ENCODE data around the gene ABCA1.

The ABCA1 gene

DNA sequence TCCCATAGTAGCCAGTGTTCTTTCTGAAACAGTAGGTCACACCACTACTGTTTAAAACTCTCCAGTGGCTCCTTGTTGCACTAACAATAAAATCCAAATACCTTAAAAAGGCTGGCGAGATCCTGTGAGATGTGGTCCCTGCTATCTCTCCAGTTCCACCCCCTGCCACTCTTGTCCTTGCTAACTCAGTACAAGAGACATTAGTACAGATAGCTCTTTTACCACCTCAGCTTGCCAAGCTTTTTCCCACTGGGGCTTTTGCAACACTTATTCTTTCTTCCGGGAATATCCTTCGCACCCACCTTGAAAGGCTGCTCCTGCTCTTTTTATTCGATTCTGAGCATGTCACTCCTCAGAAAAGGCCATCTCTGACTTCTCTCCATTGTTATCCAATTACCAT lies 149.2 kb downstream of the ABCA1 start:
- H3K27ac ChIP-seq (ENCODE audit: low read depth, low read length, poor library complexity, severe bottlenecking), result no peak overlapping the region
- no peaks in the 10 kb centered on the region for H3K9me2 ChIP-seq (ENCODE audit: low read depth, low read length)
- no peaks in the 10 kb centered on the region for H3K27me3 ChIP-seq (ENCODE audit: insufficient read depth, low read length)
- no peaks in the 10 kb centered on the region for H3K9me3 ChIP-seq (ENCODE audit: low read length)
- no peak overlapping the region for H2AFZ ChIP-seq (ENCODE audit: low read length)
- no peak for TF ChIP-seq CTCF (IDR thresholded peaks at IDR 0.05; ENCODE audit: low read length)
- no peak for TF ChIP-seq EZH2 (IDR thresholded peaks at IDR 0.05; ENCODE audit: borderline replicate concordance, low read length)
- H3K79me2 ChIP-seq (ENCODE audit: insufficient read depth, low read length), result no peaks in the 10 kb centered on the region
- H4K20me1 ChIP-seq (ENCODE audit: insufficient read depth, low read length), result no peaks in the 10 kb centered on the region
- H3K36me3 ChIP-seq (ENCODE audit: insufficient read depth, low read length), result peaks cover 6% of the 10 kb centered on the region; the same call in 1 of the 2 replicates
- H3K9ac ChIP-seq (ENCODE audit: low read length), result no peak overlapping the region
- H3K4me1 ChIP-seq (ENCODE audit: insufficient read depth, low read length, severe bottlenecking), result peaks cover 34% of the 10 kb centered on the region
- H3K4me3 ChIP-seq (ENCODE audit: low read depth, low read length, poor library complexity, severe bottlenecking), result no peak overlapping the region
- H3K4me2 ChIP-seq (ENCODE audit: low read length), result no peak overlapping the region
- no peaks in the 10 kb centered on the region for H3F3A ChIP-seq (ENCODE audit: insufficient read depth, low read length)

GRCh38 chr9:104776797-104777196 lies 151.2 kb downstream of the ABCA1 start:
- Histone ChIP-seq H3K4me2 (ENCODE audit: low read length) (no peak overlapping the region), H3K27ac (ENCODE audit: low read depth, low read length, poor library complexity, severe bottlenecking) (no peak overlapping the region), H3F3A (ENCODE audit: insufficient read depth, low read length) (no peaks in the 10 kb centered on the region), H3K9ac (ENCODE audit: low read length) (no peak overlapping the region), H2AFZ (ENCODE audit: low read length) (no peak overlapping the region), H3K36me3 (ENCODE audit: insufficient read depth, low read length) (peaks cover 2% of the 10 kb centered on the region; the same call in 1 of the 2 replicates), H3K4me3 (ENCODE audit: low read depth, low read length, poor library complexity, severe bottlenecking) (no peak overlapping the region), H3K4me1 (ENCODE audit: insufficient read depth, low read length, severe bottlenecking) (peaks cover 47% of the 10 kb centered on the region), H3K79me2 (ENCODE audit: insufficient read depth, low read length) (no peaks in the 10 kb centered on the region), H3K9me3 (ENCODE audit: low read length) (no peaks in the 10 kb centered on the region), H4K20me1 (ENCODE audit: insufficient read depth, low read length) (no peaks in the 10 kb centered on the region), H3K27me3 (ENCODE audit: insufficient read depth, low read length) (no peaks in the 10 kb centered on the region), H3K9me2 (ENCODE audit: low read depth, low read length) (no peaks in the 10 kb centered on the region)
- TF ChIP-seq CTCF (IDR thresholded peaks at IDR 0.05; ENCODE audit: low read length), result no peak
- no peak for TF ChIP-seq EZH2 (IDR thresholded peaks at IDR 0.05; ENCODE audit: borderline replicate concordance, low read length)

- Histone ChIP-seq H3K9me3 (ENCODE audit: low read length) (no peaks in the 10 kb centered on the region), H3K9me2 (ENCODE audit: low read depth, low read length) (no peaks in the 10 kb centered on the region), H3K27me3 (ENCODE audit: insufficient read depth, low read length) (no peaks in the 10 kb centered on the region), H2AFZ (ENCODE audit: low read length) (no peak overlapping the region), H3K27ac (ENCODE audit: low read depth, low read length, poor library complexity, severe bottlenecking) (peak overlapping the region; percentile 79), H3F3A (ENCODE audit: insufficient read depth, low read length) (no peaks in the 10 kb centered on the region; the same call in 1 of the 2 replicates), H4K20me1 (ENCODE audit: insufficient read depth, low read length) (no peaks in the 10 kb centered on the region), H3K79me2 (ENCODE audit: insufficient read depth, low read length) (no peaks in the 10 kb centered on the region), H3K4me3 (ENCODE audit: low read depth, low read length, poor library complexity, severe bottlenecking) (no peak overlapping the region), H3K4me2 (ENCODE audit: low read length) (no peak overlapping the region), H3K4me1 (ENCODE audit: insufficient read depth, low read length, severe bottlenecking) (peaks cover 47% of the 10 kb centered on the region), H3K36me3 (ENCODE audit: insufficient read depth, low read length) (peaks cover 11% of the 10 kb centered on the region), H3K9ac (ENCODE audit: low read length) (no peak overlapping the region)
- no peak for TF ChIP-seq EZH2 (IDR thresholded peaks at IDR 0.05; ENCODE audit: borderline replicate concordance, low read length)
- TF ChIP-seq CTCF (IDR thresholded peaks at IDR 0.05; ENCODE audit: low read length), result no peak
Observed at GRCh38 chr9:104775976-104776375, 152.0 kb downstream of the ABCA1 start.
